ENCODE results near the gene TCL1A.

The TCL1A gene

GRCh38 chr14:95725685-95726336 lies 11.9 kb upstream of the TCL1A start:
- no peak for TF ChIP-seq SIN3A (IDR thresholded peaks at IDR 0.05; ENCODE audit: borderline replicate concordance, insufficient read depth, low read length)
- TF ChIP-seq TAF1 (IDR thresholded peaks at IDR 0.05; ENCODE audit: borderline replicate concordance, insufficient read depth, low read length), result no peak
- no peak for TF ChIP-seq REST (IDR thresholded peaks at IDR 0.05; ENCODE audit: insufficient read depth in 1 of 2, low read depth in 2 of 2, low read length in 2 of 2)
- no peak for TF ChIP-seq POLR2AphosphoS5 (IDR thresholded peaks at IDR 0.05; ENCODE audit: low read depth, low read length)
- TF ChIP-seq FOXP2 (optimal IDR thresholded peaks at IDR 0.05; ENCODE audit: borderline replicate concordance, extremely low read depth, extremely low read length, insufficient read depth), result no peak

- TF ChIP-seq POLR2AphosphoS5 (IDR thresholded peaks at IDR 0.05; ENCODE audit: low read depth, low read length) (no peak), SIN3A (IDR thresholded peaks at IDR 0.05; ENCODE audit: borderline replicate concordance, insufficient read depth, low read length) (no peak), TAF1 (IDR thresholded peaks at IDR 0.05; ENCODE audit: borderline replicate concordance, insufficient read depth, low read length) (no peak), REST (IDR thresholded peaks at IDR 0.05; ENCODE audit: insufficient read depth in 1 of 2, low read depth in 2 of 2, low read length in 2 of 2) (no peak)
These were observed 8.7 kb upstream of the TCL1A start for GRCh38 chr14:95722525-95723190.

- no peak for TF ChIP-seq REST (IDR thresholded peaks at IDR 0.05; ENCODE audit: insufficient read depth in 1 of 2, low read depth in 2 of 2, low read length in 2 of 2)
- no peak for TF ChIP-seq FOXP2 (optimal IDR thresholded peaks at IDR 0.05; ENCODE audit: borderline replicate concordance, extremely low read depth, extremely low read length, insufficient read depth)
- no peak for TF ChIP-seq SIN3A (IDR thresholded peaks at IDR 0.05; ENCODE audit: borderline replicate concordance, insufficient read depth, low read length)
- no peak for TF ChIP-seq POLR2AphosphoS5 (IDR thresholded peaks at IDR 0.05; ENCODE audit: low read depth, low read length)
- TF ChIP-seq TAF1 (IDR thresholded peaks at IDR 0.05; ENCODE audit: borderline replicate concordance, insufficient read depth, low read length), result no peak
These were observed 1.5 kb downstream of the TCL1A start for GRCh38 chr14:95712398-95712797.

- no peak for TF ChIP-seq POLR2AphosphoS5 (IDR thresholded peaks at IDR 0.05; ENCODE audit: low read depth, low read length)
These were observed 2.3 kb downstream of the TCL1A start for GRCh38 chr14:95711476-95712176.

- TF ChIP-seq REST (IDR thresholded peaks at IDR 0.05; ENCODE audit: insufficient read depth in 1 of 2, low read depth in 2 of 2, low read length in 2 of 2) (no peak), TAF1 (IDR thresholded peaks at IDR 0.05; ENCODE audit: borderline replicate concordance, insufficient read depth, low read length) (no peak), FOXP2 (optimal IDR thresholded peaks at IDR 0.05; ENCODE audit: borderline replicate concordance, extremely low read depth, extremely low read length, insufficient read depth) (no peak), POLR2AphosphoS5 (IDR thresholded peaks at IDR 0.05; ENCODE audit: low read depth, low read length) (no peak), SIN3A (IDR thresholded peaks at IDR 0.05; ENCODE audit: borderline replicate concordance, insufficient read depth, low read length) (no peak)
These were observed 3.8 kb downstream of the TCL1A start for GRCh38 chr14:95710106-95710505.

All from PFSK-1 (cell line).